SK-N-SH treated with all-trans-retinoic acid at 6 μM for 48 hours (cell line): ENCODE results near the gene IKZF2.

ENCODE experiments used
- ARNTL ChIP-seq: fragments of 450-650 bp; formaldehyde crosslinking; IDR thresholded peaks from 2 replicates; pipeline ENCODE4 v1.5.0; 2020; ENCODE audit warnings: low read depth, mild to moderate bottlenecking, moderate library complexity, borderline replicate concordance
- CSDC2 ChIP-seq: fragments of 250-450 bp; sonication (Bioruptor Pico); IDR thresholded peaks from 2 replicates; pipeline ENCODE4 v1.5.0; 2020; ENCODE audit warnings: mild to moderate bottlenecking, moderate library complexity
- GLIS3 ChIP-seq: fragments of 250-450 bp; sonication (Bioruptor Pico); IDR thresholded peaks from 2 replicates; pipeline ENCODE4 v1.5.0; 2020; ENCODE audit warnings: mild to moderate bottlenecking, moderate library complexity
- OSR1 ChIP-seq: fragments of 250-450 bp; sonication (Bioruptor Pico); IDR thresholded peaks from 2 replicates; pipeline ENCODE4 v1.8.0; 2022; ENCODE audit warnings: moderate library complexity, mild to moderate bottlenecking, inconsistent platforms

DNA sequence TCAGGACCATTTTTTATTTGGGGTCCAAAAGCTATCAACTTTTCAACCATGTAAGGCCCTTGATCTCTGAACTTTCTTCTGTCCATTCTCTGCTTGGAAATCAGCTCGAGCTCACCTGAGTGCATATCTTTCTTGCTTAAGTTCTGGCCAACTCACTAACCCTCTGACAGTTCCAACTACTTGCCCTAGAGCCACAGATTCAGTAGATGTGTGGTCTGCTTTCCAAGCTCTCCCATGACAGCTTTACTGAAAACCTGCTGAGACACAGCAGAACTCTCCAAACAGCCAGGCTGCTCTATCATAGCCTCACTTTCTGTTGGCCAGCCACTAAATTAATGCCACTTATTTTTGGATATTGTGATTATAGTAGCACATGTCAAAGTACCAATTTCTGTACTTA, 21.2 kb upstream of the IKZF2 start:
- no peak for TF ChIP-seq ARNTL
- TF ChIP-seq GLIS3 (CRISPR knock-in tag) = no peak
- TF ChIP-seq CSDC2 (CRISPR knock-in tag) = no peak
- TF ChIP-seq OSR1 (CRISPR knock-in tag) = no peak
